HG02973 (cell line): Measurements from ENCODE around the gene ABCC8.

Experiments
- ATAC-seq: cut with Tn5 transposase; IDR thresholded peaks from one replicate; pipeline ENCODE4 v1.9.1; 2021; ENCODE audit warnings: moderate library complexity; ENCODE audit not compliant: unreplicated experiment

ABCC8 gene

GRCh38 chr11:17476317-17477083 lies at the start of gene ABCC8:
Gene ABCC8, minus strand, starts transcription at chr11:17476845. Its CDS starts 69 bp downstream, at chr11:17476776.
- no peak for ATAC-seq

GRCh38 chr11:17526326-17526725 lies 49.7 kb upstream of the ABCC8 start:
- ATAC-seq = no peak

GRCh38 chr11:17525570-17525969 lies 48.9 kb upstream of the ABCC8 start:
- ATAC-seq = no peak

- ATAC-seq = no peak
These were observed 47.6 kb upstream of the ABCC8 start for GRCh38 chr11:17524221-17524620.

GRCh38 chr11:17522655-17523054 lies 46.0 kb upstream of the ABCC8 start:
- ATAC-seq = no peak

- no peak for ATAC-seq
These were observed 44.7 kb upstream of the ABCC8 start for GRCh38 chr11:17521106-17521900.

GRCh38 chr11:17519061-17519885 lies 42.6 kb upstream of the ABCC8 start:
- ATAC-seq = no peak

GRCh38 chr11:17518366-17518765 lies 41.7 kb upstream of the ABCC8 start:
- no peak for ATAC-seq

GRCh38 chr11:17517186-17517585 lies 40.5 kb upstream of the ABCC8 start:
- ATAC-seq = no peak

GRCh38 chr11:17516551-17517150 lies 40.0 kb upstream of the ABCC8 start:
- ATAC-seq = no peak

GRCh38 chr11:17515443-17516176 lies 39.0 kb upstream of the ABCC8 start:
- no peak for ATAC-seq

GRCh38 chr11:17514476-17514875 lies 37.8 kb upstream of the ABCC8 start:
- no peak for ATAC-seq

- no peak for ATAC-seq
These were observed 37.2 kb upstream of the ABCC8 start for GRCh38 chr11:17513853-17514252.

GRCh38 chr11:17512101-17512500 lies 35.5 kb upstream of the ABCC8 start:
- no peak for ATAC-seq

- ATAC-seq = no peak
These were observed 34.9 kb upstream of the ABCC8 start for GRCh38 chr11:17511571-17511970.

GRCh38 chr11:17510507-17511206 lies 34.0 kb upstream of the ABCC8 start:
- ATAC-seq = no peak

GRCh38 chr11:17508791-17509190 lies 32.1 kb upstream of the ABCC8 start:
- ATAC-seq = no peak

GRCh38 chr11:17508306-17508705 lies 31.7 kb upstream of the ABCC8 start:
- no peak for ATAC-seq

- ATAC-seq = no peak
These were observed 31.1 kb upstream of the ABCC8 start for GRCh38 chr11:17507773-17508172.

- no peak for ATAC-seq
These were observed 30.3 kb upstream of the ABCC8 start for GRCh38 chr11:17506942-17507341.
